Measurements from ENCODE around the gene FAM227B.

FAM227B gene

DNA sequence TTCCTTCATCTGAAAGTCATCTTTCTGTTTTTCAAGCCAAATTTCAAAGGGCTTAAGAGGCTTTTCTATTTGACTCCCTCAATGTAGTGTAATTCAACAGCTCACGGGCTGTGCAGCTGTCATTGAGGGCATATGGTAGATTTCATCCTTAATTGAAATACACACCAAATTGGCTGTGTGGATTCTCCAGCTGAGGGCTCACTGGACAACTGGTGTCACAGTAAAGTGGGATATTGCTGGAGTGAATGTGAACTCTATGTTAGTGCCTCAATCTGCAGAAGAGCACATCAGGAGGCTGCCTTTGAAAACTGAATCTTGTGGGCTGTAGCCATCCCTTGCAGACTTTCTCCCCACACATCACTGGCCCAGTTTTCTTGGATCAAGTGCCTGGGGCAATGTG, 330.4 kb downstream of the FAM227B start:
- DNase-seq (ENCODE audit: low spot score): no peak

DNA sequence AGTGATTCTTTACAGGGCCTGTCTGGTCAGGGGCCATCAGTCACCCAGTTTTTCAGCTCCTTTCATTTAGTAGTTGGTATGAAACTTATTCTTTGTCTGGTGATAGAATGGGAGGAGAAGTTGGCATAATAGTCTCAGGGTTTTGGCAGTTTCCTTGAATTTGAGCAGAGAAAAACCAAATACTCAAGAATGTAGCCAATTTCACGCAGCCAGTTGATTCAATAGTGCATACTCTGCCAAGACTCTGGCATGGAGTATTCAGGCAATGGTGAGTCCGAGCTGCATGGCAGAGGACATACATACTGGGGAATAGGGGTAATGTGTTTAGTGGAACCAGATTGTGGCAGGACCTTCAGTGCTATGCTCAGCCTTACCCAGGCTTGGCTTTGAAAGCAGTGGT, 332.2 kb downstream of the FAM227B start:
- DNase-seq (ENCODE audit: low spot score): no peak

DNA sequence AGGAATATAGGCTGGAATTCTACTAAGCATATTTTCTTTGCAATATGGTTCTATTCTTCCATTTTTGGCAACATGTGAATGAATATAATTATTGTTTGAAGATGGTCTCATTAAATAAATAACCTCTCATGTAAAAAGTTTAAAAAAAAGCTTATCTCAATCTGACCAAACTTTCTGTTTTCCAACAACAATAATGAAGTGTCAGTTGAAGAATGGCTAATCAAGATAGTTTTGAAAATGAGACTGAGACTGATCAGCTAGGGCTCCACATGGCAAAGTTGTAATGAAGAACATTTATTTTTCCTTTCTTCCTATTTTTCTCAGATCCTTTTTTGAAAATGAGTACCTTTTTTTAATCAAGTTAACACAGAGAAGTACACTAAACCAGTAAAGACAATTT, 333.1 kb downstream of the FAM227B start:
- no peak for DNase-seq (ENCODE audit: low spot score)

DNA sequence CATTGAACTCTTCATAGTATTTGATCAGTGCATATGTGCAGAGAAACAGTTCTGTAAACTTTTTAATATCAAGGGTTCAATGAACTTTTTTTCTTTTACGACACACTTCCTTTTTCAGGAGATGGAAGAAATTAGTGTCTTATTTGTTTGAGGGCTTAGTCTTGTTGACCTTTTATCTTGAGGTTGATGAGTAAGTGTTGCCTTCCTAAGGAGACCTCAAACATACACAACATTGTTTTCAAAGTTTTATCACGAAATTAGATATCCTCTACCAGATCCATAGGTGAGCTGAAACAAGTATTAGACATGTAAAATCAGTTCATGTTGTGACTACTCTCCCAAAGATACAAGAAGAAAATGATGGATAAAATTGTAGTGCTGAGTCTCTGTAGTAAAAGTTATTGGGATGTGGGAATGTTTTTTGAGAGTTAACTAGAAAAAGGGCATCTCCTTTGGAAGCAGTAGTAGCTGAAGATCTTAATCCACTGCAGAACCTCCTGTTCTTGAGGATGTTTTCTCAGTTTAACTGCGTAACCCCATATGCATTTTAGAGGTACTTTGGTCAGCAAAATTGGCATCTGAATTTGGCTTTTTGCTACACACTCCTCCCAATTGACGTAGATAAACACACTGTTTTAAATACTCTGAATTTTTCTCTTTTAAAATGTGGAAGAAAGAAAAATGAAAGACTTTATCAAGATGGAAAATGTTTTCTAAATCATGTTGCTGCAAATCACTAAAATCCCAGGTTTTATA, 333.8 kb downstream of the FAM227B start:
- no peak for DNase-seq (ENCODE audit: low spot score)

DNA sequence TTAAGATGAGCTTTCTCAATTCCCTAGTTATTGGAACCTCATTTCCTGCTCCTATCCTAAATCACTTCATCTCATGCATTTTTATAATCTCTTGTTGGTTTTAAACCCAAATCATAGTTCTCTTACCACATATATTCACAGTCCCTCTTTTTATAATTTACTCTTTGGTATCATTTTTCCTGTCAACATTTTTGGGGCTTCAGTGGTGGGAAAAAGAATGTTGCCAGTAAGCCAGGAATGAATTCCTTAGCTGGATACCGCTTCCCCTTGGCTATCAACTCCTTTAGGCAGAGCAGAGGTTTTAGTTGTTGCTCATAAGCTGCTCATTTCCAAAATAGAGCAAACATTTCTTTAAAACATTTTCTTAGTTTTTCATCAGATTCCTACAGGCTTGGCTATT, 338.3 kb downstream of the FAM227B start:
- no peak for DNase-seq (ENCODE audit: low spot score)

DNA sequence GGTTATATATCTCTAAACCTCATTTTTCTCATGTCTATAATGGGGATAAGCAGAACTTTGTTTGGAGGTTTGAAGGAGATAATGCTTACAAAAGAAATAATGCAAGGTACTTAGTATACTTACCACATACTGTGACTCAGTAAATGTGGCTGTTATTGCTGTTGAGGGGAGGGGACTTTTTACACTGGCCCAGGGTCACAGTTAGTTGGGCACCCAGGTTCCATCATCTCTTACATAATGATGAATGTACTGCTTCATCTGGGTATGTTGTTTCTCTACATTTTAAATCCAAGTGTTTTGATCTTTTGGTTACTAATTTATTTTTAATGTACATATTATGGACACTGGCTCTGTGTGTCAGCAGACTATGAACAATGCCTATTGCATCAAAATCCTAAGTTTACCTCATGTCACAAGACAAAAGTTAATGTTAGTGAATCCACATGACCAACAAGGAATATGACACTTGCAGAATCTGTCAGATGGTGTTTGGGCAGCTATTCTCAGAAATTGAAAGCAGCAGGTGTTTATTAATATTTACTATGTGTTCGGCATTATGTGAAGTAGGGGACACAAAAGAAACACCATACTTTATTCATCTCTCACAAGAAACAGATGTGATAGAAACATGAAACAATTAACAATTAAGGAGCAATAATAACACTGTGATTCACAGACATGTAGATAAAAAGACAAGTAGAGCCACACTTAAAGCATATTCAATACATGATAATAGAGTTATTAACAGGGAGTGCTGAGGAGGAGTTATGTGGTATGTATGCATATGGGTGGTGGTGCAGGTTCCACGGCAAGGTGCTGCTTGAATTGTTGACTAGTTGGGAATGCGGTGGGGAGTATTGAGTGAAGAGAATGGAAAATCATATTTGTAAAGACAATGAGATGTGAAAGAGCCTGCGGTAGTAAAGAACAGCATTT, 340.8 kb downstream of the FAM227B start:
- DNase-seq (ENCODE audit: low spot score): no peak

DNA sequence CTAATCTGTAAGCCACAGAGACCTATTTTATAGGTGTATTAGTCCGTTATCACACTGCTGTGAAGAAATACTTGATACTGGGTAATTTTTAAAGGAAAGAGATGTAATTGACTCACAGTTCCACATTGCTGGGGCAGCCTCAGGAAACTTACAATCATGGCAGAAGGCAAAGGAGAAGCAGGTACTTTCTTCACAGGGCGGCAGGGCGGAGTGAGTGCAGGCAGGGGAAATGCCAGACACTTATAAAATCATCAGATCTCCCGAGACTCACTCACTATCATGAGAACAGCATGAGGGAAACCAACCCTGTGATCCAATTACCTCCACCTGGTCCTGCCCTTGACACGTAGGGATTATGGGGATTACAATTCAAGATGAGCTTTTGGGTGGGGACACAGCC, 341.9 kb downstream of the FAM227B start:
- DNase-seq (ENCODE audit: low spot score): no peak
